Stimulated activated CD8-positive, alpha-beta memory T cell treated with anti-CD3 and anti-CD28 coated beads, Interleukin-4, amount 100 ng/mL, for 4 hours (primary cell): ENCODE data around the gene KCNIP2.
A peak's percentile ranks its signal among the peaks of the same experiment; 100 is the strongest.

ENCODE experiments used
- DNase-seq, 2 donors: peaks; one replicate each; pipeline ENCODE4 v3.0.0-alpha.2; 2020; ENCODE audit warnings: low read depth in 2 of 2, low spot score in 1 of 2

KCNIP2 gene

DNA sequence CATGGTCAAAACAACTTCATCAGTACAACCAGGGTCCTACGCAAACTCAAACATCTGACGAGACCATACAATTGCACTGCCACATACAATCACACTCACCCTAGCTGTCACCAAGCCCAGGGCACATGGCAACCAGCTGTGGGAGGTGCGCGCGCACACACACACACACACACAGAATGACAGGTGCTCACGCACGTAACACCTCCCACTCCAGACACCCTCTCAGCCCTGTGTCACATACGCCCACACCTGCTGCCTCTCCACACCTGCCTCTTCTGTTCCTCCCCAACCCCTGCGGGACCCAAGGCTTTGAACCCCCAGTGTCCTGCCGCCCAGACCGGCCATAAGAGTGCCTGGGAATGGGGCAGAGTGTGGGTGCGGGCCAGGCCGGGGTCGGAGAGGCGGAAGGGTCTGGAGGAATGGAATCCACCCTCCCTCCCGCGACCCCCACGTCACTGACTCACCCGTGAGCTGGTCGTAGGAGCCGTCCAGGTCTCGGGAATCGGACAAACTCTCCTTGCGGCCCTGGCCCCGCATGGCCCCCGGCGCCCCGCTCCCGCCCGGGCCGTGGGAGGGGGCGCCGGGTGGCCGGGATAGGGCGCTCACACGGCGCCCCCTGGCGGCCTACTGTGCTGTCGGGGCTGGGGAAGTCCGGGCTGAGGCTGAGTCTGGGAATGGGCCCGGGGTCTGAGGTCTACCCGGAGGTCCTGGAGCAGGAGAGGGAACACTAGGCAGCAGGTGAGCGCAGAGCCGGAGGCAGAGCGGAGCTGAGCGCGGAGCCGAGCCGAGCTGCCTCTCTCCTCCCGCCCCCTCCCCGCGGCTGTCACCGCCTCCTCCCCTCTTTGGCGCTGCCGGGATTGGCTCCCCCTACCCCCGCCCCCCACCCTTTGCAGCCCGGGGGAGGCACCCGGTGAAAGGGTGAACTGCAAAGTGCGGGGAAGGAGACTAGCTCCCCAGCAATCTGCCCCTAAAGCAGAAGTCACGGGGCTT lies at the start of gene KCNIP2:
KCNIP2 (minus strand) TSS at position 769 of the 990 bp plus-strand sequence; CDS start at position 537, 232 bp downstream.
- DNase-seq: peak in 1 of 2 donors; percentile 62

DNA sequence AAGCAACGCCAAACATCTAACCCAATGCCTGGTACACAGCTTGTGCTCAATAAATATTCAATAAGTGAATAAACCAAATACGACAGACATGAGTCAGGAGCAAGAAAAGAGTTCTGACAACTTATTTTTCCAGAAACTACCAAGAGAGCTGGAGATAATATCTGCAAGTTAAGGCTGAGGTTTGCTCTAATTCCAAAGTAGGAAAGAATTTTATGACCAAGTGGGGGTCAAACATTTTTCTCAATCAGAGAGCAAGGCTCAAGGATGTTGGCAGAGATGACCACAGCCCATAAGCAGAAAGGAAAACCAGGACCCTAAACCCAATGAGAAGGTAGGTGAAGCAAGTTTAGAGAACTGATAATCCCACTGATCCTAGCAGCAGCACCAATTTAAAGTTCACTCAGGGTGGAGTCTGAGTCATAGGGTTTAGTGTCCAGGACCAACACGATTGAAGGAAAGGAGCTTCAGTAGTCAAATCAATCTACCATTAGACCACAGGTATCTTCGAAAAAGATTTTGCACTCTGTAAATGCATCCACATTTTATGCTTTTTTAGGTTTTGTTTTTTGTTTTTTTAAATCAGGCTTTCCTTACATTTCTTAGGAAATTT lies 49.3 kb upstream of the KCNIP2 start:
- no peak for DNase-seq

GRCh38 chr10:101889256-101890210 lies 45.9 kb upstream of the KCNIP2 start:
- DNase-seq: peak; percentile 40 to 43

DNA sequence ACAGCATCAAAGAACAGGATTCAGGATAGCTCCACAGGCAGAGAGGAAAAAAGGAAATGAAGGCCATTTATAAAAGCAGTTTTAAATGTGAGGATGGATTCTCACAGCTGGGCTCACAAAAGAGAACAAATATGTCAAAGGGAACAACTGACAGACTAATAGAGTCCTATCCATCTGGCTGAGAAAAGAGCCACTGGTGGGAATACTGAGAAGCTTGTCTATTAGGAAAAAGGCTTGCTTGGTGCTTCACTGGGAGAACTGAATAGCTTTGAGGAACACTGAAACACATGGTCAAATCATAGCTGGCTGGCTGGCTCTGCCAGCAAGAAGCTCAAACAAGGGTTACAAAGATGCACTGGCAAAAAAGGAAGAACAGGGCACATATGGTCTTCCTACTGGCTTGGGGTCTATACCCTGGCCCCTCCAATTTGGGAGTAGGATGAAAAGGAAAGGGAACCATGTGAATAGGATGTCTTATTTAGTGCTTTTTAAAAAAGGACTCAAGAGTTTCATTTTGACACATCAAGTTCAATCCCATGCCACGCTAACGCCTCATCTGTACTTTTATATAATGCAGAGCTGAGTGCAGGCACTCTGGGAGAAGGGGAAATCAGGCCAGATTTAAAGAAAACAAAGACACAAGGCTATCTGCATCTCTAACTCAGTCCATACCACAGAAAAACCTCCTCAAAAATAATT lies 44.8 kb upstream of the KCNIP2 start:
- no peak for DNase-seq

- DNase-seq: no peak
Measured at GRCh38 chr10:101887775-101888174, 44.2 kb upstream of the KCNIP2 start.

GRCh38 chr10:101886521-101887312 lies 43.1 kb upstream of the KCNIP2 start:
- no peak for DNase-seq

GRCh38 chr10:101881036-101881774 lies 37.6 kb upstream of the KCNIP2 start:
- no peak for DNase-seq

DNA sequence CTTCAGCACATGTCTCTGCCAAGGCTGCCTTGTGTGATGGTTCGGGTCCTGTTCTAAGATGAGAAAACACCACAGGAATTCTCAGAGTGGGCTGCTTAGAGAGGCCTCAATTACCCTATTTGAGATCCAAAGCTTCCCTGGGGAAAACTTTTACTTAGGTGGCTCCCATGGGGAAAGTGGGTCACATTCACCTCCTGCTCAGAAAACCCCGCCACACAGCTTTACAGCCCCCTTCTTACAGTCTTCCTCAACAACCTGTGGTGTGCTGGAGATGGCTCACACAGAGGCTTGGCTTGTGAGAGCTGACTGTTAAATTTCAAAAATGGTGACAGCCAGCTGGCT lies 36.6 kb upstream of the KCNIP2 start:
- no peak for DNase-seq

GRCh38 chr10:101879456-101880231 lies 36.0 kb upstream of the KCNIP2 start:
- DNase-seq: no peak

DNA sequence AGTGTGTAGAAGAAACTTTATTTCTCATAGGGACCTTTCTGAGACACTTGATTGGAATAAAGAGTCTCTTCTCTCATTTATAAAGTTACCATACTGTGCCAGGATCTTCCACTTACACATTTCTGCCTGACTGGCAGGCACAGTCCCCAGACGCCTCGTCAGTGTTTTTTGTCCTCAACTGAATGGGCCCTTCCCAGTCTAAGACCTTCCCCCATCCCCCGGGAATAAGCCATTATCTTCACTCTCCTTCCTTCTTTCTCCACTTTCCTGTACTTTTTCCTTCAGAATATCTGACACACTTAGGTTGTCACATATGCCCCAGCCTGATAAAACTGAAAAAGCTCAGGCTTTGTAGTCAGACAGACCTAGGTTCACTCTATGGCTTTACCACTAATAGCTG lies 35.3 kb upstream of the KCNIP2 start:
- no peak for DNase-seq

DNA sequence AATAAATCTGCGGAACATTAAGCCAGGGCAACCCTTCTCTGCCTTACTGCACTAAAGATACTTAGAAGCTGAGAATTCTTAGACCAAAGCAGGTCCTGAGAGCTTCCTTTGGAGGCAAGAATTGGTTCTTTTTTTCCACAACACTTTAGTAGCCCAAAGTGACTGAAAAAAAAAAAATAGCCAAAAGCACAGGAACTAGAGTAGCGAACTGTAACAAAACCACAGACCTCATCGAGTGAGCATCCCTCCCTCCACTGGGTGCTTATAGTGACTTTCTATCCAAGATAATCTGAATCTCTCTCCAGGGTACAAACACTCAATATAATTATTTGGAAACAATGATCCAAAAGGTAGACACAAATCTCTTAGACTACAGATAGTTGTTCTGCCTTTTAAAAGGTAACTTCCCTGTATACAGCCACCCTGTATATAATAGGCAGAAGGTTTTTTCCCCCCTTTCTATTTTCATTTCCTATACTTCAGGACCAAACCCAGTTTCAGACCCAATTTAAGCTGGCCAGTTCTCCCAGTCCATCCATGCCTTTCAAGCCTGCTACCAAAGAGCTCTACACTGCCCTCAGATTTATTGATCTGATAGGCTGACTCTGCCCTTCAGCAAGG lies 31.6 kb upstream of the KCNIP2 start:
- no peak for DNase-seq

GRCh38 chr10:101874252-101874651 lies 30.7 kb upstream of the KCNIP2 start:
- DNase-seq: no peak

- no peak for DNase-seq
Measured at GRCh38 chr10:101867931-101868330, 24.3 kb upstream of the KCNIP2 start.

DNA sequence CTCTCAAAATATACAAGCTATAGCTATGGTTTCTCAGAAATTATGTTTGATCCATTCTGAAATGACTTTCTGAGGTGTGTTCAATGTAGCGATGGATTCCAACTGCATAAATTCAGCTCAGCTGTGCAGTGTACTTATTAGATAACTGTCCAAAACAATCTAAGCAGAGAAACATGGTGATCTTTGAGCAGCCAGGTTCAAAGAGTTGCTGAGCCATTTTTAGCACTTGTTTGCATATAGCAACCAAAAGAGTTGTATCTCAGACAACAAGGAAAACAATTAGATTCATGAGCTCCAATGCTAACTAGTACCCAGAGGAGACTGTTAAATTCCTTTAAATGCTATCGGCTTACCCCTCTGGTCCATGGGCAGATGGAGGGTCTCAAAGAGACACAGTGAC lies 15.9 kb upstream of the KCNIP2 start:
- DNase-seq: no peak

- DNase-seq: no peak
Measured at GRCh38 chr10:101858723-101859500, 15.3 kb upstream of the KCNIP2 start.

- DNase-seq: no peak
Measured at GRCh38 chr10:101857802-101858476, 14.3 kb upstream of the KCNIP2 start.

GRCh38 chr10:101856626-101857025 lies 13.0 kb upstream of the KCNIP2 start:
- DNase-seq: no peak
